Measurements from ENCODE around the gene LRRC14B.
"Not testable (repeated sequence)": the region's sequence is repeated elsewhere in the genome, so short reads cannot be mapped to it uniquely, and the experiment has no call there.

Gene LRRC14B

GRCh38 chr5:194102-194501, 2.8 kb downstream of the LRRC14B start:
- no peak for DNase-seq

GRCh38 chr5:194603-195209, 3.4 kb downstream of the LRRC14B start:
- DNase-seq = no peak

GRCh38 chr5:195401-196160, 4.3 kb downstream of the LRRC14B start:
- DNase-seq = no peak

GRCh38 chr5:196350-196749, 5.1 kb downstream of the LRRC14B start:
- DNase-seq = no peak

GRCh38 chr5:197031-197430, 5.7 kb downstream of the LRRC14B start:
- DNase-seq = not testable (repeated sequence)

- no peak for DNase-seq
These were observed 6.7 kb downstream of the LRRC14B start for GRCh38 chr5:197892-198489.

- no peak for DNase-seq
These were observed 7.4 kb downstream of the LRRC14B start for GRCh38 chr5:198516-199196.

- no peak for DNase-seq
These were observed 8.1 kb downstream of the LRRC14B start for GRCh38 chr5:199197-199949.

GRCh38 chr5:199950-200645, 8.8 kb downstream of the LRRC14B start:
- no peak for DNase-seq

GRCh38 chr5:200985-201384, 9.7 kb downstream of the LRRC14B start:
- no peak for DNase-seq

GRCh38 chr5:201672-202071, 10.4 kb downstream of the LRRC14B start:
- DNase-seq = no peak

- no peak for DNase-seq
These were observed 12.1 kb downstream of the LRRC14B start for GRCh38 chr5:203246-203930.

GRCh38 chr5:204001-204400, 12.7 kb downstream of the LRRC14B start:
- no peak for DNase-seq

GRCh38 chr5:204462-204861, 13.2 kb downstream of the LRRC14B start:
- DNase-seq = no peak

- DNase-seq = no peak
These were observed 13.8 kb downstream of the LRRC14B start for GRCh38 chr5:204966-205670.

- no peak for DNase-seq
These were observed 15.1 kb downstream of the LRRC14B start for GRCh38 chr5:206406-206805.

GRCh38 chr5:206927-207536, 15.7 kb downstream of the LRRC14B start:
- DNase-seq = no peak

- no peak for DNase-seq
These were observed 16.3 kb downstream of the LRRC14B start for GRCh38 chr5:207599-207998.

- no peak for DNase-seq
These were observed 17.3 kb downstream of the LRRC14B start for GRCh38 chr5:208449-209114.

- no peak for DNase-seq
These were observed 22.6 kb downstream of the LRRC14B start for GRCh38 chr5:213803-214395.
